ENCODE measurements around the gene KCTD11.
A peak's percentile ranks its signal among the peaks of the same experiment; 100 is the strongest.

Gene KCTD11

GRCh38 chr17:7394452-7395191 is 42.7 kb downstream of the KCTD11 start, which contains the start of gene PLSCR3:
TSS of gene PLSCR3 (minus strand) at chr17:7394525. CDS start at chr17:7394110, 415 bp downstream.
- Histone ChIP-seq H2AFZ (peak within 1 kb of the TSS; percentile 87), H3K27me3 (ENCODE audit: control insufficient read depth, insufficient read depth, low read length) (no peaks in the 10 kb centered on the region), H3K79me2 (no peaks in the 10 kb centered on the region), H3K4me3 (ENCODE audit: low read depth, low read length) (peak within 1 kb of the TSS; percentile 89), H3K9ac (peak within 1 kb of the TSS; percentile 55), H3K4me1 (peaks cover 2% of the 10 kb centered on the region), H3K27ac (peak within 1 kb of the TSS; percentile 88), H3K36me3 (ENCODE audit: control insufficient read depth, insufficient read depth, low read length) (no peaks in the 10 kb centered on the region), H3K9me3 (ENCODE audit: control insufficient read depth, low read length) (no peaks in the 10 kb centered on the region), H3K4me2 (ENCODE audit: low read length) (peak within 1 kb of the TSS; percentile 94)
- TF ChIP-seq, protein P1, sequence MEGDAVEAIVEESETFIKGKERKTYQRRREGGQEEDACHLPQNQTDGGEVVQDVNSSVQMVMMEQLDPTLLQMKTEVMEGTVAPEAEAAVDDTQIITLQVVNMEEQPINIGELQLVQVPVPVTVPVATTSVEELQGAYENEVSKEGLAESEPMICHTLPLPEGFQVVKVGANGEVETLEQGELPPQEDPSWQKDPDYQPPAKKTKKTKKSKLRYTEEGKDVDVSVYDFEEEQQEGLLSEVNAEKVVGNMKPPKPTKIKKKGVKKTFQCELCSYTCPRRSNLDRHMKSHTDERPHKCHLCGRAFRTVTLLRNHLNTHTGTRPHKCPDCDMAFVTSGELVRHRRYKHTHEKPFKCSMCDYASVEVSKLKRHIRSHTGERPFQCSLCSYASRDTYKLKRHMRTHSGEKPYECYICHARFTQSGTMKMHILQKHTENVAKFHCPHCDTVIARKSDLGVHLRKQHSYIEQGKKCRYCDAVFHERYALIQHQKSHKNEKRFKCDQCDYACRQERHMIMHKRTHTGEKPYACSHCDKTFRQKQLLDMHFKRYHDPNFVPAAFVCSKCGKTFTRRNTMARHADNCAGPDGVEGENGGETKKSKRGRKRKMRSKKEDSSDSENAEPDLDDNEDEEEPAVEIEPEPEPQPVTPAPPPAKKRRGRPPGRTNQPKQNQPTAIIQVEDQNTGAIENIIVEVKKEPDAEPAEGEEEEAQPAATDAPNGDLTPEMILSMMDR (IDR thresholded peaks at IDR 0.05) = peak; percentile 3

DNA sequence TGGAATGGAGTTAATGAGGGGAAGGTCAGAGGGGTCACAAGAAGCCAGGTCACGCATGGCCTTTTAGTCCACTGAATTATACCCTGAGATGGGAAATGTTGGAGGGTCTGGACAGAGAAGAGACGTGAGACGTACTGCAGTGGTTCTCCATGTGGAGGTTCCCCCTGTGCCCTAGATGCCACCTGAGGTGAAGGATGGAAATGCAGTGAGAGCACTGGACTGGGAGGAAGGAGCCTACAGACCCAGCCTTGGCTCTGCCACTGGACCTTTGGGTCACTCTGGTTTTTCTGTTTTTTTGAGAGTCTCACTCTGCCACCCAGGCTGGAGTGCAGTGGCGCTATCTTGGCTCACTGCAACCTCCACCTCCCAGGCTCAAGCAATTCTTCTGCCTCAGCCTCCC is 44.2 kb downstream of the KCTD11 start:
- H2AFZ ChIP-seq = no peak overlapping the region
- no peaks in the 10 kb centered on the region for H3K27me3 ChIP-seq (ENCODE audit: control insufficient read depth, insufficient read depth, low read length)
- no peaks in the 10 kb centered on the region for H3K36me3 ChIP-seq (ENCODE audit: control insufficient read depth, insufficient read depth, low read length)
- H3K9me3 ChIP-seq (ENCODE audit: control insufficient read depth, low read length) = no peaks in the 10 kb centered on the region
- no peak overlapping the region for H3K9ac ChIP-seq
- H3K4me1 ChIP-seq = peaks cover 2% of the 10 kb centered on the region
- no peak overlapping the region for H3K27ac ChIP-seq
- peaks cover 2% of the 10 kb centered on the region for H3K79me2 ChIP-seq
- no peak overlapping the region for H3K4me2 ChIP-seq (ENCODE audit: low read length)
- TF ChIP-seq, protein P1 (IDR thresholded peaks at IDR 0.05) = no peak
- H3K4me3 ChIP-seq (ENCODE audit: low read depth, low read length) = no peak overlapping the region

DNA sequence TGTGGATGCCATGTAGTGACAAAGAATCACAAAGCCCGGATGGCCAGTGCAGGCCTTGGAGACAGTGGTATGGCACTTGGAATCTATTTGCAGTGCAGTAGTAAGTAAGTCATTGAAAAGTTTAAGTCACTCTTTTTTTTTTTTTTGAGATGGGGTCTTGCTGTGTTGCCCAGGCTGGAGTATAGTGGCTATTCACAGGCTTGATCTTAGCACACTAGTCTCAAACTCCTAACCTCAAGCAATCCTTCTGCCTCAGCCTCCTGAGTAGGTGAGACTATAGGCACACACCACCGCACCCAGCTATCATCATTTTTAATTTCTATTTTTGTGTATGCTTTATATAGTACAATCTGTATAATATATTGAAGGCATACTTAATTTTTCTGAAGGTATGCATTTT is 46.6 kb downstream of the KCTD11 start:
- Histone ChIP-seq H3K27ac (no peak overlapping the region), H3K4me3 (ENCODE audit: low read depth, low read length) (no peak overlapping the region), H3K27me3 (ENCODE audit: control insufficient read depth, insufficient read depth, low read length) (no peaks in the 10 kb centered on the region), H3K36me3 (ENCODE audit: control insufficient read depth, insufficient read depth, low read length) (no peaks in the 10 kb centered on the region), H3K4me1 (peaks cover 5% of the 10 kb centered on the region), H2AFZ (no peak overlapping the region), H3K9ac (no peak overlapping the region), H3K79me2 (peaks cover 3% of the 10 kb centered on the region), H3K4me2 (ENCODE audit: low read length) (no peak overlapping the region), H3K9me3 (ENCODE audit: control insufficient read depth, low read length) (no peaks in the 10 kb centered on the region)
- TF ChIP-seq, protein P1 (IDR thresholded peaks at IDR 0.05) = no peak

- Histone ChIP-seq H3K4me1 (peaks cover 11% of the 10 kb centered on the region), H3K4me2 (ENCODE audit: low read length) (peak overlapping the region; percentile 87), H3K9me3 (ENCODE audit: control insufficient read depth, low read length) (no peaks in the 10 kb centered on the region), H2AFZ (peak overlapping the region; percentile 74), H3K27me3 (ENCODE audit: control insufficient read depth, insufficient read depth, low read length) (no peaks in the 10 kb centered on the region), H3K79me2 (peaks cover 3% of the 10 kb centered on the region), H3K9ac (no peak overlapping the region), H3K36me3 (ENCODE audit: control insufficient read depth, insufficient read depth, low read length) (no peaks in the 10 kb centered on the region), H3K4me3 (ENCODE audit: low read depth, low read length) (peak overlapping the region; percentile 90), H3K27ac (peak overlapping the region; percentile 72)
- TF ChIP-seq, protein P1 (IDR thresholded peaks at IDR 0.05) = no peak
These were observed 51.2 kb downstream of the KCTD11 start for GRCh38 chr17:7403043-7403726.

Measured in parathyroid adenoma (tissue), 2 donors.